SK-N-SH (cell line): ENCODE results near the gene PLAAT1. TPM values are rescaled to one million over a fixed set of nuclear protein-coding genes. Genes with fewer than 3 reads are reported as not detected.

ENCODE experiments used
- CTCF ChIA-PET: fragments of 300-600, 350-600 bp; formaldehyde crosslinking; extraction: SDS; loops from one replicate; lab custom pipeline; 2021; lab: Yijun Ruan, JAX
- POLR2A ChIA-PET: fragments of 350-600 bp; sonication (Branson Sonifier 250); formaldehyde crosslinking; extraction: SDS; loops from one replicate; lab custom pipeline; 2020; ENCODE audit warnings: antibody characterized with exemption, inconsistent platforms; lab: Yijun Ruan, JAX
- DNase-seq: peaks from one replicate; pipeline ENCODE4 v3.0.0; 2012
- H2AFZ ChIP-seq: fragments of 200-600 bp; sonication (generic); 2 replicates; pipeline ENCODE4 v1.8.1; 2016; ENCODE audit warnings: antibody characterized with exemption, mild to moderate bottlenecking, low read depth
- H3F3A ChIP-seq: fragments of 200-600 bp; sonication (generic); replicated peaks from 2 replicates; pipeline ENCODE3; 2016; ENCODE audit warnings: antibody characterized with exemption, mild to moderate bottlenecking; ENCODE audit not compliant: insufficient read depth
- H3K27ac ChIP-seq, 2 experiments: fragments of 200-500 bp in 1 of 2; fragments of 200-600 bp in 1 of 2; sonication (Bioruptor generic) in 1 of 2; sonication (generic), shearing (Covaris generic) in 1 of 2; 2 replicates each; pipeline versions ENCODE4 v1.5.1 to v1.6.1; 2014 to 2016; ENCODE audit warnings: low read depth in 2 of 2, inconsistent platforms in 1 of 2, low read length in 1 of 2, mild to moderate bottlenecking in 1 of 2, mixed read lengths in 1 of 2
- H3K27me3 ChIP-seq: fragments of 200-600 bp; sonication (generic), shearing (Covaris generic); 2 replicates; pipeline ENCODE4 v1.6.1; 2016; ENCODE audit warnings: mixed run types; ENCODE audit not compliant: insufficient read depth
- H3K36me3 ChIP-seq, 2 experiments: fragments of 200-500 bp in 1 of 2; fragments of 200-600 bp in 1 of 2; sonication (Bioruptor generic) in 1 of 2; sonication (generic) in 1 of 2; replicated peaks in 1 of 2; 2 replicates each; pipeline versions ENCODE3 to v1.5.1; 2014 to 2016; ENCODE audit warnings: low read length in 1 of 2, mild to moderate bottlenecking in 1 of 2; ENCODE audit not compliant: insufficient read depth in 2 of 2, control insufficient read depth in 1 of 2
- H3K4me1 ChIP-seq, 2 experiments: fragments of 200-500 bp in 1 of 2; fragments of 200-600 bp in 1 of 2; sonication (Bioruptor generic) in 1 of 2; sonication (generic), shearing (Covaris generic) in 1 of 2; 2 replicates each; pipeline versions ENCODE4 v1.5.1 to v1.6.1; 2014 to 2016; ENCODE audit warnings: low read depth in 1 of 2, low read length in 1 of 2, mixed run types in 1 of 2; ENCODE audit not compliant: insufficient read depth in 2 of 2, control insufficient read depth in 1 of 2
- H3K4me2 ChIP-seq: fragments of 200-600 bp; sonication (generic), shearing (Covaris generic); 2 replicates; pipeline ENCODE4 v1.6.1; 2017; ENCODE audit warnings: mixed run types
- H3K4me3 ChIP-seq, 2 experiments: fragments of 200-500 bp in 1 of 2; fragments of 200-600 bp in 1 of 2; sonication (Bioruptor generic) in 1 of 2; sonication (generic), shearing (Covaris generic) in 1 of 2; 2 replicates each; pipeline versions ENCODE4 v1.5.1 to v1.8.1; 2014 to 2016; ENCODE audit warnings: low read depth in 2 of 2, inconsistent platforms in 1 of 2, low read length in 1 of 2, mild to moderate bottlenecking in 1 of 2, mixed read lengths in 1 of 2, moderate library complexity in 1 of 2
- H3K79me2 ChIP-seq: fragments of 200-600 bp; sonication (generic); 2 replicates; pipeline ENCODE4 v1.8.1; 2017; ENCODE audit warnings: mild to moderate bottlenecking; ENCODE audit not compliant: insufficient read depth
- H3K9ac ChIP-seq: fragments of 200-600 bp; sonication (generic); 2 replicates; pipeline ENCODE4 v1.6.1; 2017; ENCODE audit warnings: mixed run types
- H3K9me2 ChIP-seq: fragments of 200-600 bp; sonication (generic); 2 replicates; pipeline ENCODE4 v1.6.1; 2017; ENCODE audit warnings: mixed run types
- H3K9me3 ChIP-seq: fragments of 200-600 bp; sonication (generic); 2 replicates; pipeline ENCODE4 v1.6.1; 2017; ENCODE audit warnings: mixed run types, mild to moderate bottlenecking, moderate library complexity
- H4K20me1 ChIP-seq: fragments of 200-600 bp; sonication (generic); 2 replicates; pipeline ENCODE4 v1.6.1; 2017; ENCODE audit warnings: mild to moderate bottlenecking, mixed run types; ENCODE audit not compliant: insufficient read depth
- ELF1 ChIP-seq: IDR thresholded peaks from 2 replicates; pipeline ENCODE4 v1.4.0; 2012
- EP300 ChIP-seq, 2 experiments: IDR thresholded peaks; 2 replicates each; pipeline versions ENCODE4 v1.4.0 to v1.6.1; 2012; ENCODE audit warnings: borderline replicate concordance in 1 of 2, low read depth in 1 of 2, low read length in 1 of 2
- FOXM1 ChIP-seq: IDR thresholded peaks from 2 replicates; pipeline ENCODE4 v1.4.0; 2012; ENCODE audit warnings: low read depth, mild to moderate bottlenecking
- IRF3 ChIP-seq: fragments of 150-350 bp; IDR thresholded peaks from 2 replicates; pipeline ENCODE4 v1.6.1; 2016; ENCODE audit warnings: mild to moderate bottlenecking, low read depth, low read length
- MEF2A ChIP-seq: IDR thresholded peaks from 2 replicates; pipeline ENCODE4 v1.4.0; 2012; ENCODE audit warnings: low read depth, borderline replicate concordance
- NFIC ChIP-seq: IDR thresholded peaks from 2 replicates; pipeline ENCODE4 v1.4.0; 2012; ENCODE audit warnings: borderline replicate concordance
- RCOR1 ChIP-seq: fragments of 150-350 bp; IDR thresholded peaks from 2 replicates; pipeline ENCODE4 v1.6.1; 2017; ENCODE audit warnings: antibody characterized with exemption, low read length
- YY1 ChIP-seq: IDR thresholded peaks from 2 replicates; pipeline ENCODE4 v1.4.0; 2012; ENCODE audit warnings: low read depth, mild to moderate bottlenecking
- WGBS: methylation state at CpG from one replicate; pipeline ENCODE4 v1.1.6; 2017; ENCODE audit warnings: low lambda C conversion rate; 5-methylcytosine and 5-hydroxymethylcytosine counted together
- polyA plus RNA-seq, 3 experiments: library from polyadenylated mRNA; depleted of rRNA; stranded (reverse); fragments of >200 nt; gene quantifications; 2 replicates each; pipeline ENCODE4 v1.2.3, GENCODE V29; 2012
- TF ChIP-seq, protein P1 (sequence below): fragments of 150-350 bp; IDR thresholded peaks from 2 replicates; pipeline ENCODE4 v1.6.1; 2017; ENCODE audit warnings: antibody characterized with exemption, low read length, low read depth, borderline replicate concordance
- TF ChIP-seq, protein P2 (sequence below): IDR thresholded peaks from 2 replicates; pipeline ENCODE4 v1.4.0; 2012; ENCODE audit warnings: low read depth, borderline replicate concordance
- TF ChIP-seq, protein P3 (sequence below): IDR thresholded peaks from 2 replicates; pipeline ENCODE4 v1.6.1; 2012; ENCODE audit warnings: mild to moderate bottlenecking, low read depth, low read length, moderate library complexity

The PLAAT1 gene
- polyA plus RNA-seq, 1 of the 3 experiments (the other 2 are of a cell fraction) = 1.6 TPM

GRCh38 chr3:193211173-193211572 is 29.8 kb upstream of the PLAAT1 start:
- no peaks in the 10 kb centered on the region for H3K36me3 ChIP-seq

More at GRCh38 chr3:193211173-193211572, 29.8 kb upstream of the PLAAT1 start:
- no peaks in the 10 kb centered on the region for H3K27me3 ChIP-seq
- 3% methylated on average over 2 of the region's 2 CpGs for WGBS
- no peaks in the 10 kb centered on the region for H3K79me2 ChIP-seq
- H3F3A ChIP-seq = no peaks in the 10 kb centered on the region
- no peaks in the 10 kb centered on the region for H3K9me2 ChIP-seq
- POLR2A ChIA-PET = no interaction called here
- no peak overlapping the region for H3K4me2 ChIP-seq
- H3K9ac ChIP-seq = no peak overlapping the region
- no peak overlapping the region for H2AFZ ChIP-seq
- TF ChIP-seq ELF1 = no peak
- TF ChIP-seq, protein P1, sequence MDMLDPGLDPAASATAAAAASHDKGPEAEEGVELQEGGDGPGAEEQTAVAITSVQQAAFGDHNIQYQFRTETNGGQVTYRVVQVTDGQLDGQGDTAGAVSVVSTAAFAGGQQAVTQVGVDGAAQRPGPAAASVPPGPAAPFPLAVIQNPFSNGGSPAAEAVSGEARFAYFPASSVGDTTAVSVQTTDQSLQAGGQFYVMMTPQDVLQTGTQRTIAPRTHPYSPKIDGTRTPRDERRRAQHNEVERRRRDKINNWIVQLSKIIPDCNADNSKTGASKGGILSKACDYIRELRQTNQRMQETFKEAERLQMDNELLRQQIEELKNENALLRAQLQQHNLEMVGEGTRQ = no peak
- TF ChIP-seq, protein P2, sequence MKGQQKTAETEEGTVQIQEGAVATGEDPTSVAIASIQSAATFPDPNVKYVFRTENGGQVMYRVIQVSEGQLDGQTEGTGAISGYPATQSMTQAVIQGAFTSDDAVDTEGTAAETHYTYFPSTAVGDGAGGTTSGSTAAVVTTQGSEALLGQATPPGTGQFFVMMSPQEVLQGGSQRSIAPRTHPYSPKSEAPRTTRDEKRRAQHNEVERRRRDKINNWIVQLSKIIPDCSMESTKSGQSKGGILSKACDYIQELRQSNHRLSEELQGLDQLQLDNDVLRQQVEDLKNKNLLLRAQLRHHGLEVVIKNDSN = no peak
- TF ChIP-seq FOXM1 = no peak
- TF ChIP-seq MEF2A = no peak
- TF ChIP-seq EP300 (IDR thresholded peaks at IDR 0.05; ENCODE audit: borderline replicate concordance in 1 of 2, low read depth in 1 of 2, low read length in 1 of 2) = no peak
- no peak for TF ChIP-seq NFIC
- TF ChIP-seq, protein P3, sequence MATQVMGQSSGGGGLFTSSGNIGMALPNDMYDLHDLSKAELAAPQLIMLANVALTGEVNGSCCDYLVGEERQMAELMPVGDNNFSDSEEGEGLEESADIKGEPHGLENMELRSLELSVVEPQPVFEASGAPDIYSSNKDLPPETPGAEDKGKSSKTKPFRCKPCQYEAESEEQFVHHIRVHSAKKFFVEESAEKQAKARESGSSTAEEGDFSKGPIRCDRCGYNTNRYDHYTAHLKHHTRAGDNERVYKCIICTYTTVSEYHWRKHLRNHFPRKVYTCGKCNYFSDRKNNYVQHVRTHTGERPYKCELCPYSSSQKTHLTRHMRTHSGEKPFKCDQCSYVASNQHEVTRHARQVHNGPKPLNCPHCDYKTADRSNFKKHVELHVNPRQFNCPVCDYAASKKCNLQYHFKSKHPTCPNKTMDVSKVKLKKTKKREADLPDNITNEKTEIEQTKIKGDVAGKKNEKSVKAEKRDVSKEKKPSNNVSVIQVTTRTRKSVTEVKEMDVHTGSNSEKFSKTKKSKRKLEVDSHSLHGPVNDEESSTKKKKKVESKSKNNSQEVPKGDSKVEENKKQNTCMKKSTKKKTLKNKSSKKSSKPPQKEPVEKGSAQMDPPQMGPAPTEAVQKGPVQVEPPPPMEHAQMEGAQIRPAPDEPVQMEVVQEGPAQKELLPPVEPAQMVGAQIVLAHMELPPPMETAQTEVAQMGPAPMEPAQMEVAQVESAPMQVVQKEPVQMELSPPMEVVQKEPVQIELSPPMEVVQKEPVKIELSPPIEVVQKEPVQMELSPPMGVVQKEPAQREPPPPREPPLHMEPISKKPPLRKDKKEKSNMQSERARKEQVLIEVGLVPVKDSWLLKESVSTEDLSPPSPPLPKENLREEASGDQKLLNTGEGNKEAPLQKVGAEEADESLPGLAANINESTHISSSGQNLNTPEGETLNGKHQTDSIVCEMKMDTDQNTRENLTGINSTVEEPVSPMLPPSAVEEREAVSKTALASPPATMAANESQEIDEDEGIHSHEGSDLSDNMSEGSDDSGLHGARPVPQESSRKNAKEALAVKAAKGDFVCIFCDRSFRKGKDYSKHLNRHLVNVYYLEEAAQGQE = no peak
- TF ChIP-seq YY1 = no peak
- TF ChIP-seq RCOR1 = no peak
- no peak for TF ChIP-seq IRF3
- no peak overlapping the region for H3K4me3 ChIP-seq
- no peaks in the 10 kb centered on the region for H3K4me1 ChIP-seq
- no peaks in the 10 kb centered on the region for H4K20me1 ChIP-seq
- H3K27ac ChIP-seq = no peak overlapping the region
- no peaks in the 10 kb centered on the region for H3K9me3 ChIP-seq
- no peak for DNase-seq
- CTCF ChIA-PET = no interaction called here
